ENCODE data around the gene TJP2. TPM values are rescaled to one million over a fixed set of nuclear protein-coding genes. Genes with fewer than 3 reads are reported as not detected.

The TJP2 gene
- total RNA-seq, 4 donors from 2014 or later, result 137 to 191 (median 167) TPM

DNA sequence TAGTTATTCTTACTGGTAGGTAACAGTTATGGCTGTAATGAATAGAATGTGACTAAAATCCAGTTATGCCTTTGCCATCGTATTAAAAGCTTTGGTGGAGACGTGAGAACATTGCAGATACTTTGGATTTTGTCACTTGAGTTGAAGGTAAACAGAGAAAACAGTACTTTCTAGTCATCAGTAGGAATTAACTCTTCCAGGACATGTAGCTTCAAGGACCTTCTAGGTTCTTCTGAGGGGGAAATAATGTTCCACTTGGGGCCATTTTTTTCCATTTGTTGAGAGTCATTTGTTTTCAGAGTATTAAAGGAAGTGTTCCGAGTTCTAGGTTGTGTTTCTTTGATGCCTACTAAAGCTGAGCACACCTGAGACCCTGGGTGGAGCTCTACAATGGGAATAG is 6.1 kb downstream of the TJP2 start:
- H3K4me3 ChIP-seq (ENCODE audit: low read depth, poor library complexity, severe bottlenecking), result no peak overlapping the region
- no peak for DNase-seq (ENCODE audit: low spot score in 2 of 2)
- TF ChIP-seq, protein P1, sequence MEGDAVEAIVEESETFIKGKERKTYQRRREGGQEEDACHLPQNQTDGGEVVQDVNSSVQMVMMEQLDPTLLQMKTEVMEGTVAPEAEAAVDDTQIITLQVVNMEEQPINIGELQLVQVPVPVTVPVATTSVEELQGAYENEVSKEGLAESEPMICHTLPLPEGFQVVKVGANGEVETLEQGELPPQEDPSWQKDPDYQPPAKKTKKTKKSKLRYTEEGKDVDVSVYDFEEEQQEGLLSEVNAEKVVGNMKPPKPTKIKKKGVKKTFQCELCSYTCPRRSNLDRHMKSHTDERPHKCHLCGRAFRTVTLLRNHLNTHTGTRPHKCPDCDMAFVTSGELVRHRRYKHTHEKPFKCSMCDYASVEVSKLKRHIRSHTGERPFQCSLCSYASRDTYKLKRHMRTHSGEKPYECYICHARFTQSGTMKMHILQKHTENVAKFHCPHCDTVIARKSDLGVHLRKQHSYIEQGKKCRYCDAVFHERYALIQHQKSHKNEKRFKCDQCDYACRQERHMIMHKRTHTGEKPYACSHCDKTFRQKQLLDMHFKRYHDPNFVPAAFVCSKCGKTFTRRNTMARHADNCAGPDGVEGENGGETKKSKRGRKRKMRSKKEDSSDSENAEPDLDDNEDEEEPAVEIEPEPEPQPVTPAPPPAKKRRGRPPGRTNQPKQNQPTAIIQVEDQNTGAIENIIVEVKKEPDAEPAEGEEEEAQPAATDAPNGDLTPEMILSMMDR (IDR thresholded peaks at IDR 0.05), result no peak
- no peak for TF ChIP-seq POLR2A (IDR thresholded peaks at IDR 0.05)
- WGBS, 2 donors, result 71 to 74% methylated on average over 3 of the region's 3 CpGs
- intact Hi-C loops (cut with DNase I; ENCODE audit: low total_unique reads), result loop anchor here (10.0 kb wide), 1 partner anchor 105 kb away; no protein-coding TSS in a partner anchor

GRCh38 chr9:69180670-69181069 is 6.6 kb downstream of the TJP2 start:
- H3K4me3 ChIP-seq (ENCODE audit: low read depth, poor library complexity, severe bottlenecking), result no peak overlapping the region
- WGBS, 2 donors, result 12 to 21% methylated on average over 2 of the region's 2 CpGs
- peak in 1 of 2 donors; percentile 67 for DNase-seq (ENCODE audit: low spot score in 2 of 2)
- intact Hi-C loops (cut with DNase I; ENCODE audit: low total_unique reads), result loop anchor here (10.0 kb wide), 1 partner anchor 106 kb away; no protein-coding TSS in a partner anchor
- TF ChIP-seq, protein P1 (IDR thresholded peaks at IDR 0.05), result no peak
- TF ChIP-seq POLR2A (IDR thresholded peaks at IDR 0.05), result no peak

DNA sequence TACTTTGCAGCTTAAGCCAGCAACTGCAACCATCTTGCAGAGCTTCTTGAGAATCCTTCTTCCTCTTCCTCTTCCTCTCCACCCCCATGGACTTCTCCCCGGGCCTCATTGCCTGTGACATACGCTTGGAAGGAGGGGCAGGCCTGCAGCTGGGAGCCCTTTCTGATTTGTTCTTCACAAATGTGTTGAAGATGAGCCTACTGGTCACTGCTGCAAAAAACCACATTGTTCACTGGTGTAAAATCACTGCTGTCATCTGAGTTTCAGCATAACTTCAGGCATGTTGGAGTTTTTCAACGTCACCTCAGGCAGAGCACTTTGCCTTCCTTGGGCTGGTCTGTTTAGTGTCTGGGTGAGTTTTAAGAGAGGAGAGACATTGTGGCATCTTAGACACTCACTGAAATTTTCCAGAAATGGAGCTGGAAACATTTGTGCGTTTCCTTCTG is 7.9 kb downstream of the TJP2 start:
- no peak overlapping the region for H3K4me3 ChIP-seq (ENCODE audit: low read depth, poor library complexity, severe bottlenecking)
- DNase-seq (ENCODE audit: low spot score in 2 of 2), result no peak
- intact Hi-C loops (cut with DNase I; ENCODE audit: low total_unique reads), result loop anchor here (10.0 kb wide), 1 partner anchor 107 kb away; no protein-coding TSS in a partner anchor
- 48 to 56% methylated on average over 4 of the region's 4 CpGs for WGBS, 2 donors
- TF ChIP-seq POLR2A (IDR thresholded peaks at IDR 0.05), result no peak
- TF ChIP-seq, protein P1 (IDR thresholded peaks at IDR 0.05), result no peak

GRCh38 chr9:69184266-69184665 is 10.2 kb downstream of the TJP2 start:
- intact Hi-C loops (cut with DNase I; ENCODE audit: low total_unique reads), result loop anchor here (10.0 kb wide), 1 partner anchor 109 kb away; no protein-coding TSS in a partner anchor
- no peak for DNase-seq (ENCODE audit: low spot score in 2 of 2)

GRCh38 chr9:69186841-69187611 is 12.9 kb downstream of the TJP2 start:
- WGBS, 2 donors, result 48% methylated on average over 7 of the region's 7 CpGs
- no peak overlapping the region for H3K4me3 ChIP-seq (ENCODE audit: low read depth, poor library complexity, severe bottlenecking)
- no peak for DNase-seq (ENCODE audit: low spot score in 2 of 2)
- intact Hi-C loops (cut with DNase I; ENCODE audit: low total_unique reads), result loop anchor here (10.0 kb wide), 1 partner anchor 112 kb away; no protein-coding TSS in a partner anchor
- TF ChIP-seq, protein P1 (IDR thresholded peaks at IDR 0.05), result no peak
- no peak for TF ChIP-seq POLR2A (IDR thresholded peaks at IDR 0.05)

More at GRCh38 chr9:69184266-69184665, 10.2 kb downstream of the TJP2 start:
- H3K4me3 ChIP-seq (ENCODE audit: low read depth, poor library complexity, severe bottlenecking), result no peak overlapping the region
- TF ChIP-seq, protein P1 (IDR thresholded peaks at IDR 0.05), result no peak
- WGBS, 2 donors, result 87 to 88% methylated on average over 5 of the region's 5 CpGs

Measured in lower leg skin (tissue), 4 donors.